WERI-Rb-1 (cell line): ENCODE measurements around the gene RGS11.

Experiments
- DNase-seq: peaks from one replicate; pipeline ENCODE4 v3.0.0-alpha.2; 2020
- H3K27ac ChIP-seq: fragments of 250-450 bp; sonication (Bioruptor Pico); 2 replicates; pipeline ENCODE4 v1.5.1; 2020; ENCODE audit warnings: mild to moderate bottlenecking, moderate library complexity
- H3K27me3 ChIP-seq: fragments of 250-450 bp; sonication (Bioruptor Pico); 2 replicates; pipeline ENCODE4 v1.5.1; 2021; ENCODE audit warnings: mild to moderate bottlenecking, low read depth, moderate library complexity; ENCODE audit not compliant: insufficient read depth, severe bottlenecking
- H3K36me3 ChIP-seq: fragments of 250-450 bp; sonication (Bioruptor Pico); 2 replicates; pipeline ENCODE4 v1.5.1; 2020; ENCODE audit warnings: mild to moderate bottlenecking, moderate library complexity
- H3K4me3 ChIP-seq: 2 replicates; pipeline ENCODE4 v1.5.1; 2011; ENCODE audit warnings: low read depth, mild to moderate bottlenecking, control low read depth, low read length
- H3K9me3 ChIP-seq: fragments of 250-450 bp; sonication (Bioruptor Pico); 2 replicates; pipeline ENCODE4 v1.5.1; 2021; ENCODE audit warnings: mild to moderate bottlenecking, moderate library complexity; ENCODE audit not compliant: severe bottlenecking
- CTCF ChIP-seq: IDR thresholded peaks from 2 replicates; pipeline ENCODE4 v1.5.1; 2011; ENCODE audit warnings: low read depth, mild to moderate bottlenecking, control low read depth, inconsistent platforms, low read length

Gene RGS11

GRCh38 chr16:303760-304505 is 28.2 kb upstream of the RGS11 start:
- Histone ChIP-seq H3K27ac (no peak overlapping the region), H3K9me3 (no peaks in the 10 kb centered on the region), H3K4me3 (no peak overlapping the region), H3K27me3 (no peaks in the 10 kb centered on the region), H3K36me3 (peaks cover 40% of the 10 kb centered on the region)
- no peak for DNase-seq
- peak; percentile 32; the same call in 1 of the 2 replicates for TF ChIP-seq CTCF

- Histone ChIP-seq H3K4me3 (no peak overlapping the region), H3K9me3 (no peaks in the 10 kb centered on the region), H3K27ac (no peak overlapping the region), H3K27me3 (no peaks in the 10 kb centered on the region), H3K36me3 (peaks cover 35% of the 10 kb centered on the region)
- no peak for DNase-seq
- TF ChIP-seq CTCF, result no peak
Measured at GRCh38 chr16:301950-302349, 26.2 kb upstream of the RGS11 start.

GRCh38 chr16:301235-301634 is 25.5 kb upstream of the RGS11 start:
- no peak for DNase-seq
- no peak for TF ChIP-seq CTCF

GRCh38 chr16:297832-298231 is 22.1 kb upstream of the RGS11 start:
- Histone ChIP-seq H3K36me3 (peaks cover 34% of the 10 kb centered on the region), H3K27ac (no peak overlapping the region), H3K9me3 (no peaks in the 10 kb centered on the region), H3K27me3 (no peaks in the 10 kb centered on the region), H3K4me3 (no peak overlapping the region)
- DNase-seq, result no peak
- TF ChIP-seq CTCF, result no peak

More at GRCh38 chr16:301235-301634, 25.5 kb upstream of the RGS11 start:
- Histone ChIP-seq H3K36me3 (peaks cover 36% of the 10 kb centered on the region), H3K27me3 (no peaks in the 10 kb centered on the region), H3K9me3 (no peaks in the 10 kb centered on the region), H3K4me3 (no peak overlapping the region), H3K27ac (no peak overlapping the region)

GRCh38 chr16:296806-297510 is 21.2 kb upstream of the RGS11 start:
- DNase-seq, result no peak
- no peak overlapping the region for H3K27ac ChIP-seq
- no peaks in the 10 kb centered on the region for H3K27me3 ChIP-seq
- no peaks in the 10 kb centered on the region for H3K9me3 ChIP-seq
- no peak overlapping the region for H3K4me3 ChIP-seq
- H3K36me3 ChIP-seq, result peaks cover 37% of the 10 kb centered on the region
- TF ChIP-seq CTCF, result no peak
